IgD-negative memory B cell (primary cell): Measurements from ENCODE around the gene DNAAF1. TPM values are rescaled to one million over a fixed set of nuclear protein-coding genes. Genes with fewer than 3 reads are reported as not detected.
"Not testable (repeated sequence)": the region's sequence is repeated elsewhere in the genome, so short reads cannot be mapped to it uniquely, and the experiment has no call there.

Experiments
- H3K27ac Mint-ChIP-seq, 3 donors: one replicate each; pipeline ENCODE4 v1.8.0; 2020 to 2022; ENCODE audit warnings: mild to moderate bottlenecking in 3 of 3, mixed read lengths in 3 of 3, moderate library complexity in 1 of 3
- H3K27me3 Mint-ChIP-seq: one replicate; pipeline ENCODE4 v1.8.0; 2021; ENCODE audit warnings: mixed read lengths
- H3K36me3 Mint-ChIP-seq: one replicate; pipeline ENCODE4 v1.8.0; 2020; ENCODE audit warnings: mild to moderate bottlenecking, mixed read lengths
- H3K4me1 Mint-ChIP-seq, 3 donors: one replicate each; pipeline ENCODE4 v1.8.0; 2020 to 2022; ENCODE audit warnings: mixed read lengths in 3 of 3, mild to moderate bottlenecking in 1 of 3
- H3K4me3 Mint-ChIP-seq, 4 donors: one replicate each; pipeline ENCODE4 v1.8.0; 2020 to 2022; ENCODE audit warnings: mild to moderate bottlenecking in 4 of 4, mixed read lengths in 4 of 4, moderate library complexity in 3 of 4
- H3K9me3 Mint-ChIP-seq, 3 donors: one replicate each; pipeline ENCODE4 v1.8.0; 2020 to 2021; ENCODE audit warnings: mixed read lengths in 3 of 3, mild to moderate bottlenecking in 1 of 3
- polyA plus RNA-seq: library from polyadenylated mRNA; unstranded; fragments of 300-500 nt; fragmentation: Illumina TruSeq; gene quantifications from one replicate; pipeline ENCODE4 v1.2.3, GENCODE V29; 2021

Gene DNAAF1
- polyA plus RNA-seq = not detected

DNA sequence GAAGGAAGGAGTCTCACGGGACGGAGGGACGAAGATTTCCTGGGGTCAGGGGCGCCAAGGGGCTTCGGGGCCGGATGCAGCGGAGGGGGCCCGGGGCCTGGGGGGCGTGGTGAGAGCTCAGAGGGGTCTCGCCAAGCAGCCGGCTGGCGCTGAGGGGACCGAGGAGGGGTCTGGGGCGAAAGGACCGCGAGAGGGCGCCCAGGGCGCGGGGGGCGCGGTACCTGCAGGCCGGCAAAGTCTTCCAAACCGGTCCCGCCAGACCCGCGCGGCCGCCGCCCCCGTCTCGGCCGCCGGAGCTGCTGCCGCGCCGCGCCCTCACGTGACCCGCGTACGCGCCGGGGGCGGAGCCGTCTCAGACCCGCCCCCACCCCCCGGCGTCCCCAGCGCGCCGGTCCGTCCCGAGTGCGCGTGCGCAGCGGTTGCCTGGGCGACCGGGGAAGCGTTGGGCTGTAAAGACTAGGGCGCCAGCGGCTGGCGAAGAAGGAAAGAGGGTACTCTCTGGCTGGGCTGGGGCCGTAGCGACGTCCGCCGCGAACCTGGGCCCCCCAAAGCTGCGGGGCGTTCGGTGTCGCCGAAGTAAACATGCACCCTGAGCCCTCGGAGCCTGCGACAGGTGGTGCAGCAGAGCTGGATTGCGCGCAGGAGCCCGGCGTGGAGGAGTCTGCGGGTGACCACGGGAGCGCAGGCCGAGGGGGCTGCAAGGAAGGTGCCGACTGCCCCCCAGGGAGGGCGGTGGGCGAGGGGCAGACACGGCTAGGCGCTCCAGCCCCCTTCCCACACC lies at the start of gene DNAAF1, which contains the start of gene HSDL1:
TSS of gene DNAAF1 (plus strand) at position 450 of the 781 bp plus-strand sequence. CDS start at position 583, 133 bp downstream.
TSS of gene HSDL1 (minus strand) at position 319 of the 781 bp plus-strand sequence. CDS start 13,856 bp downstream, outside the sequence.
- Mint-ChIP-seq H3K9me3 (no peaks in the 10 kb centered on the region), H3K27me3 (peaks cover 2% of the 10 kb centered on the region), H3K36me3 (no peaks in the 10 kb centered on the region), H3K4me1 (peaks cover 8 to 14% (median 9%) of the 10 kb centered on the region in 3 donors), H3K27ac (peak within 1 kb of the TSS; percentile 64 to 92 (median 88)), H3K4me3 (peak within 1 kb of the TSS; percentile 89 to 98 (median 98))

DNA sequence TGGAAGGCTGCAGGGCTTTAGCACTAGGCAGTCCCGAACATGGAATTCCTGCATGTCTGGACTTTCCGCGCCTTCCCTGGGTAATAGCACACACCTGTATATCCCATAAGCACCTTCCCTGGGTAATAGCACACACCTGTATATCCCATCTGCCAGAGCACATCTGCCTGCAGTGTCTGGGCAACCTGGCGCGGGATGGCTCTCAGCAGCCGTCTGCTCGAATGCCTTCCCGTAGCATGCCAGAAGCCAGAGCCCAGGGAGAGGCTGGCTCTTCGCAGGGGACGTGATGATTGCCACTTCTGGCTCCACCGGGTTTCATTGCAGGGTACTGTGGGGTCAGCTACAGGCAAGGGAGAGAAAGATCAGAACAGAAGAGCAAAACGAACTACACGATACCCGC lies 49.6 kb upstream of the DNAAF1 start:
- Mint-ChIP-seq H3K9me3 (no peaks in the 10 kb centered on the region), H3K27me3 (no peaks in the 10 kb centered on the region), H3K36me3 (peaks cover 10% of the 10 kb centered on the region), H3K27ac (no peak overlapping the region), H3K4me1 (peaks cover 0 to 3% (median 0%) of the 10 kb centered on the region in 3 donors), H3K4me3 (no peak overlapping the region)

DNA sequence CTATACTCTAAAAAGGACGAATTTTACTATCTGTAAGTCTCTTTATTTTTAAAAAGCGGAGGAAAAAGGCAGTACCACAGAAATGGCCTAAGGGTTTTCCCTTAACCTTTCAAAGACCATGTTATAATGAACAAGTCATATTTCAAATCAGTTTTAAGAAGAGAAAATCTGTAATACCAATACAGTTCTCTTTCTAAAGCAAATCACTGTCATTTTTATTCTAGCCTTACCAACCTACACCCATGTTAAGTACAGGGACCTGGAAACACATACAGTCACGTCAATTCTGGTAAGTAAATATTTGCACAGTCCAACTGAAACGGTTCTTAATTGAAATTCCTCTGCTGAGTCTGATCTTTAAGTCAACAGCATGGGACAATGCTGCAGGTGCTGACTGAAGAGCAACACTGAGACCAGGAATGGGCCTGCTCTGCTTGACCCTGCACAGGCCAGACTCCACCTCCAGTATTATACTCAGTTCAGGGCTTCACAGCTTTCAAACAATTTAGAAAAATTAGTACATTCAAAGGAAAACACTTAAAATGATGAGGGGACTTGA lies 48.6 kb upstream of the DNAAF1 start:
- Mint-ChIP-seq H3K4me3 (no peak overlapping the region), H3K9me3 (no peaks in the 10 kb centered on the region), H3K4me1 (peaks cover under 1 to 3% (median 1%) of the 10 kb centered on the region in 3 donors), H3K27ac (no peak overlapping the region), H3K36me3 (peaks cover 8% of the 10 kb centered on the region), H3K27me3 (no peaks in the 10 kb centered on the region)

DNA sequence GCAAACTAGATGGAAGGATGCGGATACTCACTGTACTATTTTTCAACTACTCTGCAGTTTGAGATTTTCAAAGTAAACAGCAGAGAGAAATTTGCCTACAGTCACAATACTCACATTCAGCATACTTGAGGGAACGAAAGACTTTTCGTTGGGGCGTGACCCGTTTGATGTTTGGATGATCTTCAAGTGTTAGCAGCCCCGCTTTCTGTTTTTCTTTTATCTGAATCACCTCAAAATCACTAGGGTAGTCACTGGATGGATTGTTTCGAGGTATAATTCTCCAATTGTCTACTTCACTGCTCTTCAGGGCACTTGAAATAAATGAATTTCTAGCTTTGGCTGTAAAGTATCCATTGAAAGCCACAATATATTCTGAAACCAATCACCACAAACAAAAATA lies 46.2 kb upstream of the DNAAF1 start:
- Mint-ChIP-seq H3K9me3 (no peaks in the 10 kb centered on the region), H3K36me3 (no peaks in the 10 kb centered on the region), H3K4me3 (no peak overlapping the region), H3K27me3 (no peaks in the 10 kb centered on the region), H3K4me1 (peaks cover 0 to 13% (median 8%) of the 10 kb centered on the region in 3 donors), H3K27ac (no peak overlapping the region)

DNA sequence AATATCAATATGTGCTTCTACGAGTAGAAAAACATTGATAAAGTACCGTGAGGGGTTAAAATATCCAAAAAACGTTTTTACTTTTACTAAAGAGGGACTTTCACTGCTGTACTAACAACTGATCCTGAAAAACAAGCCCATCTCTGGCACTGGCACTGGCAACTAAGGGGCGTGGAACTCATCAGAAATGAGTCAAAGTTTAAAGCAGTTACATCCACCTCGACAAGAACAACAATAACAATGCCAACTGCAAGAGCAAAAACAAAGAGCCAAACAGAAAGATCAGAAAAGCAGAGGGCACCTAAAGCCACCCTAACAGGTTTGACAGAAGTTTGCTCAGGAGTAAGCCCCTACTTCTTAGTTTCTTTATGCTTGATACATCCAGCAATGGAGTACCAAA lies 41.4 kb upstream of the DNAAF1 start:
- H3K9me3 Mint-ChIP-seq = no peaks in the 10 kb centered on the region
- no peaks in the 10 kb centered on the region for H3K36me3 Mint-ChIP-seq
- H3K4me1 Mint-ChIP-seq = peaks cover 4 to 25% (median 18%) of the 10 kb centered on the region in 3 donors
- peak overlapping the region in 1 of 3 donors; percentile 18 for H3K27ac Mint-ChIP-seq
- no peaks in the 10 kb centered on the region for H3K27me3 Mint-ChIP-seq
- H3K4me3 Mint-ChIP-seq = no peak overlapping the region

DNA sequence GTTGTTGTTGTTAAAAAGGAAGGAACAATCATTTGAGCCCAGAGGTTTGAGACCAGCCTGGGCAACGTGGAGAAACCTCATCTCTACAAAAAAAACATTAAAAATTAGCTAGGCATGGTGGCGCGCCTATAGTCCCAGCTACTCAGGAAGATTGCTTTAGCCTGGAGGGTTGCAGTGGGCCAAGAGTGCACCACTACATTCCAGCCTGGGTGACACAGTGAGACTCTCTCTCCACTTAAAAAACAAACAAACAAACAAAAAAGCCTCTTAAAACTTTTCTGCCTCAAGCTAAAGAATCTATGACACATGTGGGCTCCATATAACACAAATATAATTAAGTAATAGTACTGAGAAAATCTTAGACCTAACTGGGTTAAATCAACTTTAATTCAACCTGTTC lies 40.9 kb upstream of the DNAAF1 start:
- Mint-ChIP-seq H3K9me3 (no peaks in the 10 kb centered on the region), H3K4me1 (peaks cover 4 to 27% (median 18%) of the 10 kb centered on the region in 3 donors), H3K4me3 (peak overlapping the region in 1 of 4 donors; percentile 3), H3K27me3 (no peaks in the 10 kb centered on the region), H3K36me3 (no peaks in the 10 kb centered on the region), H3K27ac (no peak overlapping the region)

DNA sequence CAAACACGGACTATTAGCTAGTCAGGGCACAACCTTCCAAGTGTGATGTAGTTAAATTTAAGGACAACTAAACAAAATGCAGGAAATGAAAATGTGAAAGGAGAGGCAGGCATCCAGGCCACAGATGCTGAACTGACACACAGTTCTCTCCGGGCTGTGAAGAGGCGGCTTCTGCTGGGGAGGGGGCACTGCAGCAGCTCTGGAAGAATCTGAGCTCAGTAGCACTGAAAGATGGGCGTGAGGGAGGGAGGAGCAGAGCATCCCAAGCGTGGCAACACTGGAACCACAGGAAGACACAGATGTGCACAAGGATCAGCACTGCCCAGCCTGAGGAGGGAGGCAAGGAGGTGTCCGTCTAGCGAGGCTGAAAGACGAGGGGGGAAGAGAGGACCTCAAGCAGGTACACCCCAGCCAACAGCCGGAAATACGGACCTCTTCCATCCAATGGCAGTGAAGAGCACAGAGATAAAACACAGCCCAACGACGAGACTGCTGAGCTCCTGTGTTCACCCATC lies 39.8 kb upstream of the DNAAF1 start:
- Mint-ChIP-seq H3K36me3 (no peaks in the 10 kb centered on the region), H3K4me1 (peaks cover 6 to 32% (median 24%) of the 10 kb centered on the region in 3 donors), H3K9me3 (no peaks in the 10 kb centered on the region), H3K4me3 (no peak overlapping the region), H3K27me3 (no peaks in the 10 kb centered on the region), H3K27ac (no peak overlapping the region)

DNA sequence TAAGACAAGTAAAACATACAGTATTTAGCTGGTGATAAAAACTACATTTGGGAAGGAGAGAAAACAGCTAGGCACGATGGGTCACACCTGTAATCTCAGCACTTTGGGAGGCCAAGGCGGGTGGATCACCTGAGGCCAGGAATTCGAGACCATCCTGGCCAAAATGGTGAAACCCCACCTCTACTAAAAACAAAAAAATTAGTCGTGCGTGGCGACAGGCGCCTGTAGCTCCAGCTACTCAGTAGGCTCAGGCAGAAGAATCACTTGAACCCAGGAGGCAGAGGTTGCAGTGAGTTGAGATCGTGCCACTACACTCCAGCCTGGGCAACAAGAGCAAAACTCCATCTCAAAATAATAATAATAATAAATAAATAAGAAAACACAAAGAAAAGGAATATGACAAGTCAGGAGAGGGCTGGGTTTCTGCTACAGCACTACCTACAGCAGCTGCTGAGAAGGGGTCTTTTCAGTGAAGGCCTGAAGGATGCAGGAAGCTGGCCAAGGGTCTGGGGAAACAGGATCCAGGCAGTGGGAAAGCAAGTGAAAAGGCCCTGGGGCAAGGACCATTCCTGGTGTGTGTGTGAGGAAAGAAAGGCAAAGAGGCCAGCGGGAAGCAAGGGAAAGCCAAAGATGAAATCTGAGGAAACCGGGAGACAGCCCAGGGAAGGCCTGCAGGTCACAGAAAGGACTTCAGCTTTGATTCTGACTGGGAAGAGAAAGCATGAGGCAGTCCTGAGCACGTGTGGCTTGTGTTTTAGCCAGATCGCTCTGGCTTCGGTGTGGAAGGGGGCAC lies 39.0 kb upstream of the DNAAF1 start:
- Mint-ChIP-seq H3K4me1 (peaks cover 8 to 38% (median 27%) of the 10 kb centered on the region in 3 donors), H3K27ac (peak overlapping the region in 1 of 3 donors; percentile 68), H3K9me3 (no peaks in the 10 kb centered on the region), H3K36me3 (no peaks in the 10 kb centered on the region), H3K4me3 (peak overlapping the region in 1 of 4 donors; percentile 71), H3K27me3 (no peaks in the 10 kb centered on the region)

DNA sequence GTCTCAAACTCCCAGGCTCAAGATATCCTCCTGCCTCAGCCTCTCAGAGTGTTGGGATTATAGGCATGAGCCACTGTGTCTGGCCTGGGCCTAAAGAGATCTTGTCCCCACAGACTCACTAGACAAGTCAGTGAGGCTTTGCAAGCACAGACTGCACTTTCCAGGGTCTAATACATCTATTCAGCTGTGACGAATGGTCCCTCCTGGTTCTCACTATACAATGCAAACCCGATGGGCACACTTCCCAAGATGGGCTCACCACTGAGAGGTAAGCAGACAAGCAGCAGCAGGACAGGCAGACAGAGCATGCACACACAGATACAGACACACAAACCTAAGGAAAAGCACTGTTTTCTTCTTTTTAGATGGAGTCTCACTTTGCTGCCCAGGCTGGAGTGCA lies 37.2 kb upstream of the DNAAF1 start:
- H3K4me3 Mint-ChIP-seq = peak overlapping the region in 1 of 4 donors; percentile 61
- no peaks in the 10 kb centered on the region for H3K9me3 Mint-ChIP-seq
- no peaks in the 10 kb centered on the region for H3K27me3 Mint-ChIP-seq
- peaks cover 11 to 33% (median 15%) of the 10 kb centered on the region in 3 donors for H3K4me1 Mint-ChIP-seq
- H3K36me3 Mint-ChIP-seq = no peaks in the 10 kb centered on the region
- no peak overlapping the region for H3K27ac Mint-ChIP-seq

DNA sequence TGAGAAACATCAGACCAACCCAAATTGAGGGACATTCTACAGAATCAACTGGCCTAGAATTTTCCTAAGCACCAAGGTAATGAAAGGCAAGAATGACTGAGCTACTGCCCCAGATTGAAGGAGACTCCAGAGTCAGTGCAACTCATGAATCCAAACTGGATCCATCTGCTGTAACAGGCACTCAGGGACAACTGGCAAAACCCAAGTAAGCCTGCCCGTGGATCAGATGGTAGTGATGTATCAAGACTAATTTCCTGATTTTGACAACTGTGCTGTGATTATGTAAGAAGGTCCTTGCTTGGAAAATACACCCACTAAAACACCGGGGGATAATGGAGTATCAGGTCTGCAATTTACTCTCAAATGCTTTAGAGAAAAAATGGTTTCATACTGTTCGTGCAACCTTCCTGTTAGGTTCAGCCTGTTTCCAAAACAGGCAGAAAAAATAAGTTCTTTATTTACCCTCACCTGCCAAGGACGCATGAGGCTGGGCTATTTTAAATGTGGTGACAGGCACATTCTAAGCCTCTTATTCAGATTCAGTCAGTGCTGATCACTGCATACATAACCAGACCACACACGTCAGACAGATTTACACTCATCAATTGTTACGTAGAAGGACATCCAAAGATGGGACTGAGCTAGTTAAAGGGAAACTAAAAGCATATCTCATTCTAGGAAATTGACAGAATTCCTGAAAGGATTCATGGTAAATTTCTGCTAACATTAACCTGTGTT lies 35.3 kb upstream of the DNAAF1 start:
- Mint-ChIP-seq H3K27ac (no peak overlapping the region), H3K9me3 (no peaks in the 10 kb centered on the region), H3K4me1 (peaks cover 13 to 36% (median 14%) of the 10 kb centered on the region in 3 donors), H3K36me3 (no peaks in the 10 kb centered on the region), H3K4me3 (no peak overlapping the region), H3K27me3 (no peaks in the 10 kb centered on the region)

DNA sequence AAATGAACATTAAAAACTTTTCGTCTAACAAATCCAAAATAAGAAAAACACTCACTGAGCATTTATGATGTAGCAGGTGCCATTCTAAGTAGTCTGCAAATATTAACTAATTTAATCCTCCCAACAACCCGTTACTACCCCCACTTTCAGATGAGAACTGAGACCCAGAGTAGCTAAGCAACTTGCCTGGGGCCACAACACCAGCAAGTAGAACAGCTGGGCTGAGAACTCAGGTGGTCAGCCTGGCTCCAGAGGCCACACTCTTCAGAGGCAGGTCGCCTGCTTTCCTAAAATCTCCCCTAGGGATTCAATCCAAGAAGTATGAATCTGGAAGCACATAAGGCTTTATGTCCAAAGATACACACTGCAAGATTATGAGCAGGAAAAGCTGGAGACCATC lies 34.6 kb upstream of the DNAAF1 start:
- Mint-ChIP-seq H3K27ac (peak overlapping the region in 1 of 3 donors; percentile 32), H3K9me3 (no peaks in the 10 kb centered on the region), H3K27me3 (no peaks in the 10 kb centered on the region), H3K4me1 (peaks cover 9 to 37% (median 17%) of the 10 kb centered on the region in 3 donors), H3K36me3 (no peaks in the 10 kb centered on the region), H3K4me3 (peak overlapping the region in 1 of 4 donors; percentile 61)

DNA sequence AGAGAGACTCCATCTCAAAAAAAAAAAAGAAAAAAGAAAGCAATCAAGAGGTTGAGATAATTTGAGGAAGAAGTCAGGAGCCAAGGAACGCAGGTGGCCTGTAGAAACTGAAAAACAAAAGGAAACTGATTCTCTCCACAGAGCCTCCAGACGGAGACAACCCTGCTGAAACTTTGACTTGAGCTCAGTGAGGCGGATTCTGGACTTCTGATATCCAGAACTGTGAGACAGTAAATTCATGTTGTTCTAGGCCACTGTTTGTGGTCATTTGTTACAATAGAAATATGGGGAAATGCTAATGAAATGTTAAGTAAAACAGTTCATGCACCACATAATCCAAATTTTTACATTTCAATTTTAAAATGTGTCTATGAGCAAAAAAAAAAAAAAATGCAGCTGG lies 33.6 kb upstream of the DNAAF1 start:
- peak overlapping the region in 1 of 3 donors; percentile 32 for H3K27ac Mint-ChIP-seq
- no peaks in the 10 kb centered on the region for H3K36me3 Mint-ChIP-seq
- peak overlapping the region in 3 of 4 donors; percentile 28 to 61 (median 41) for H3K4me3 Mint-ChIP-seq
- H3K4me1 Mint-ChIP-seq = peaks cover 14 to 35% (median 19%) of the 10 kb centered on the region in 3 donors
- H3K9me3 Mint-ChIP-seq = no peaks in the 10 kb centered on the region
- H3K27me3 Mint-ChIP-seq = no peaks in the 10 kb centered on the region

DNA sequence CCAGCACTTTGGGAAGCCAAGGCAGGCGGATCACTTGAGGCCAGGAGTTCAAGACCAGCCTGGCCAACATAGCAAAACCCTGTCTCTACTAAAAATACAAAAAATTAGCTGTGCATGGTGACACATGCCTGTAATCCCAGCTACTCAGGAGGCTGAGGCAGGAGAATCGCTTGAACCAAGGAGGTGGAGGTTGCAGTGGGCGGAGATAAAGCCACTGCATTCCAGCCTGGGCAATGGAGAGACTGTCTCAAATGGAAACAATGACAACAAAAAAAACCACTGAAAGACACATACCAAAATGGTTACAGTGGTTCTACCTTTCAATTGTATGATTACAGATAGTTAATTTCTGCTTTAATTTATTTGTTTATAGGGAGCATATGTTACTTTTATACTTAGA lies 33.2 kb upstream of the DNAAF1 start:
- peaks cover 14 to 31% (median 19%) of the 10 kb centered on the region in 3 donors for H3K4me1 Mint-ChIP-seq
- not testable (repeated sequence) for H3K27ac Mint-ChIP-seq, H3K4me3 Mint-ChIP-seq, H3K9me3 Mint-ChIP-seq, H3K36me3 Mint-ChIP-seq, H3K27me3 Mint-ChIP-seq
